Sciatic nerve (tissue), 2 donors: ENCODE measurements around the gene HEG1. TPM values are rescaled to one million over a fixed set of nuclear protein-coding genes. Genes with fewer than 3 reads are reported as not detected.

ENCODE experiments used
- ATAC-seq: fragments of 200-7000 bp; cut with Tn5 transposase; one replicate; pipeline ENCODE4 v1.9.1; 2020; ENCODE audit warnings: mild to moderate bottlenecking, moderate library complexity
- DNase-seq: peaks from one replicate; pipeline ENCODE4 v3.0.0-alpha.2; 2020; ENCODE audit warnings: low spot score
- intact Hi-C: fragments of 100-400 bp; cut with DNase I; formaldehyde crosslinking; loops from one replicate; pipeline ENCODE4 v1.14.2; 2022
- total RNA-seq: library from RNA; stranded (reverse); fragmentation: NEBNext Ultra II Directional; extraction: Animal tissue kit (Norgen Biotek cat#: 25700); gene quantifications from one replicate; pipeline ENCODE4 v1.2.1, GENCODE V29; 2021
- donor health status: DM: no; HTN: no; CAD: no.
- donor health status: DM: no; HTN: no; CAD: no.

Gene HEG1
- total RNA-seq, 1 donor from 2014 or later: 87.4 TPM

DNA sequence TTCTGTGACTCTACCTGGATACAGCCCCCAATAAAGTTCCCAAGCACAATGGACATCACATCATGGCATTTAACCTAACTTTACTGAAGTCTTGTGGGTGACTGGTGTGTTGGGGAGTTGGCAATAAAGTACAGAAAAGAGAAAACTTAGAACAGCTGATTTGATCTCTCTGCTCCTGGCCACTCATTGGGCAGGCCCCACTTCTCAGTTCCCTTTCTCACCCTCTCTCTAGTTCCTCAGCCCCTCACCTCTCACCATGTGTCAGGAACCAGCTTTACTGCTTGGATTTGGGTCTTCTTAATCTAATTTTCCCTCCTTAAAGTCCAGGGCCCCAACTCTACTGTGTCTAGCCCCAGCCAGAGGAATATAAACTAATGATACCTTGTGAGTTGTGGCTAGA, 120.5 kb downstream of the HEG1 start:
- DNase-seq (no peak), ATAC-seq (no peak)
- intact Hi-C loops: no loop called here

- intact Hi-C loops: no loop called here
- ATAC-seq (no peak), DNase-seq (no peak)
These were observed 121.2 kb downstream of the HEG1 start, which contains the start of gene MUC13 for GRCh38 chr3:124934577-124934976. Gene MUC13 (minus strand): TSS chr3:124934751. CDS start chr3:124934712, 39 bp downstream.

DNA sequence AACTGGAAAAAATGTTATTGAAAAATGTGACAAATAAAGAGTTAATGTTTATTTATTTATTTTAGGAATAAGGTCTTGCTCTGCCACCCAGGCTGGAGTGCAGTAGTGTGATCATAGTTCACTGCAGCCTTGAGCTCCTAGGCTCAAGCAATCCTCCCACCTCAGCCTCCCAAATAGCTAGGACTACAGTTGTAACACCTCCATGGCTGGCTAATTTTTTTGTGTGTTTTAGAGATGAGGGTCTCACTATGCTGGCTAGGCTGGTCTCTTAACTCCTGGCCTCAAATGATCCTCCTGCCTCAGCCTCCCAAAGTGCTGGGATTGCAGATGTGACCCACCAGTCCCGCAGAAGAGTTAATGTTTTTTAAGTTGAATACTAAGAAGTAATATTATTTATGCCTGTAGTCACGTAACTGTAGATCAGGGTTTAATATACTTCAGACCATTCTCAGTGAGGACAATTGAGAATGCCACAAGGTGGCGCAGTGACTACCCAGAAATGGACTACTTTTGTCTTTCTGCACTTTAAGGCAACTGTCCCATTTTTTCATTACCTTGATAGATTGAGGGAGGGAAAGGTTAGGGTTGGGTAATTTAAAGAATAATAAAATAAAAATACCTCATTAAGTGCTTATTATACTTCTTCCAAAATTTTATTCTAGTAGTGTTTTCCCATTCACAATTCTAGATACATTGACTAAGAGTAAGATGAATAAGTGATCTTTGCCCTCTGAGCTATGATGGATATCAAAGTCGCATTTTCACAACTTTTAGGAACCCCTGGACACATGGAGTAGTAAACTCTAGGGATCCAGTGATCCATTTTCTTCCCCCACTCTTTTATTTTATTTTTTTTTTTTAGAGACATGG, 127.2 kb downstream of the HEG1 start:
- DNase-seq: peak; percentile 80
- peak; percentile 56 for ATAC-seq
- intact Hi-C loops: no loop called here

- DNase-seq: no peak
- intact Hi-C loops: no loop called here
- ATAC-seq: no peak
These were observed 128.2 kb downstream of the HEG1 start for GRCh38 chr3:124927574-124928045.

DNA sequence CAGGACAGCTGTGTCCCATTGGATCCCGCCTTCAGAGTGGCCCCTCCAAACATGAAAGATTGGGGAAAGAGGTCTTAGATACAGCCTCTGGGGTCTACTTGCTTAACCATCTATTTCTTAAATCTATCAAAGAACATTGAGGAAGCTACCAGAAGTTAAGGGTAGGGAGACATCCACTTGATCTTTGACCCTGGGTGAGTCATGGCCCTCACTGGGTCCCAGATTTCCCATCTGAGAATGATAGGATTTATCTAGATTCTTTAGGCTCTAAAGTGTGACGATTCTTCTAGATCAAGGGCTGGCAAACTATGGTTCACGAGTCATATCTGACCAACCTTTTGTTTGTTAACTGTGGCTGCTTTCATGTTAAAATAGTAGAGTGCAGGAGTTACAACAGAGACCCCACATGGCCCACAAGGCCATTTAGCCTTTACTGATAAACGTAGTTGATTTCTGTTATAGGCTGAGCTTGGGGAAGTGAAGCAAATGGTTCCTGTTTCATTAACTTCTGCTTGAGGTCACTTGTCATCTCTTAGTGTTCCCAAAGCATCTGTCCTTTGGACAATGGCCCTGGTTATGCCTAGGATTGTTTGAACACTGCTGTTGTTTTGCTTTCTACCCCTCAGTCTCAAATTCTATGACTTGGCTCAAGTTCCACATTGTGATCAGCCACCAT, 129.2 kb downstream of the HEG1 start:
- ATAC-seq: no peak
- no peak for DNase-seq
- intact Hi-C loops: no loop called here

GRCh38 chr3:124924741-124925140, 131.1 kb downstream of the HEG1 start:
- DNase-seq: no peak
- intact Hi-C loops: no loop called here
- ATAC-seq: no peak

GRCh38 chr3:124923833-124924232, 132.0 kb downstream of the HEG1 start:
- no peak for ATAC-seq
- intact Hi-C loops: no loop called here
- no peak for DNase-seq

DNA sequence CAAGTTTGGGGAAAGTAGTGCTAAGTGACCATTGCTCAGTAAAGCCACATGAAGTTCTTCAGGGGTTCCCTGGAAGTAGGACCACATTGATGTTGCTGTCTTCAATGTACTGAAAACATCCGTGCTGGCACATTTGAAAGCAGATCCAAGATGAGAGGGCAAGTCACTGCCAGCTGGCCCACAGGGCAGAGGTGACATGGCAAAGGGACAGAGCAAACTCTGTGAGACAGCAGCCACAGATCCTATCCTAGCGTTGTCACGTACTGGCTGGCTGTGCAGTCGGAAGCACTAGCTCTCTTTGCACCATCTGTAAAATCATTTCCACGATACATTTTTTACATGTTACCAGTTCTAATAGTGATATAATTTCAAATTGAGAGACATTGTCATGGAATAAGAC, 135.1 kb downstream of the HEG1 start:
- intact Hi-C loops: no loop called here
- no peak for ATAC-seq

GRCh38 chr3:124919756-124920155, 136.0 kb downstream of the HEG1 start:
- DNase-seq (no peak), ATAC-seq (no peak)
- intact Hi-C loops: no loop called here

More for the DNA sequence above, 135.1 kb downstream of the HEG1 start:
- DNase-seq: no peak

DNA sequence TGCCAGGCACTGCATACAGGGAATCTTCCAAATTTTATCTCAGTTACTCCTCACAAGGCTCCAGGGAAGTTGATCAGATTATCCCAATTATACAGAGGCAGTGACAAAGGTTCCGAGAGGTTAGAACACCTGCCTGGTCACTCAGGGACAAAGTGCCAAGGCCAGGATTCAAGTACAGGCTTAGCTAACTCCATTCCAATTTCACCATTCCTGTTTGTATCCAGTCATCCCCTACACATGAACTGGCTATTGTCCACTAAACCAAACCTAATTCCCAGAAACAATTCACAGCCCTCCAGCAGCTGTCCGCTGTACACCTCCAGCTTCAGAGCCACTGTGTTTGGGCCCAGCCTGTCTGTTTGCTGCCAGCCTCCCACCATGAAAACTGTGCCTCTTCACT, 137.3 kb downstream of the HEG1 start:
- DNase-seq: no peak
- ATAC-seq: no peak
- intact Hi-C loops: no loop called here

- peak; percentile 42 for ATAC-seq
- intact Hi-C loops: no loop called here
- no peak for DNase-seq
These were observed 138.9 kb downstream of the HEG1 start for GRCh38 chr3:124916837-124917409.

Other genes with a start within 250 kb of the HEG1 start
- gene ITGB5, start 168.6 kb downstream of the HEG1 start, total RNA-seq: 138 TPM
- gene MUC13, start 121.2 kb downstream of the HEG1 start, total RNA-seq: not detected
- 2.5 TPM for gene SLC12A8, start 156.8 kb upstream of the HEG1 start, total RNA-seq